Inflammatory macrophage (primary cell): ENCODE measurements around the gene ABI3BP.

Experiments used
- DNase-seq, 2 donors: peaks; one replicate each; pipeline ENCODE4 v3.0.0-alpha.2; 2020 to 2022

The ABI3BP gene

DNA sequence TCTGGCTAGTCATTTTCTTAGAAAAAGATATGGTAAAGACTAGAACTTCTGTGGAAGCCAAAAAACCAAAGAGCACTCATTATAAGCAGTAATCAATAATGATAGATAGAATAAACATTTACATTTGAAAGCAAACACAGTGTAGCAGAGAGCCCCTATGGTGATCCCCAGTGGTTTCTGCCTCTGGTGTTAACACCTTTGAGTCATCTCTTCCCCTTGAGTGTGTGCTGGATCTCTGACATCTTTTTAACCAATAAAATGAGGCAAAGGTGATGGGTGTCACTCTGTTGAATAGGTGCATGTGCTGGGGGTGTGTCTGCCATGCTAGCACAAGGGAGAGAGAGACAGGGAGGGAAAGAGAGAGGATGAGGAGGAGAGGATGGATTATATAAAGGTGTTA lies 162.3 kb downstream of the ABI3BP start:
- no peak for DNase-seq

DNA sequence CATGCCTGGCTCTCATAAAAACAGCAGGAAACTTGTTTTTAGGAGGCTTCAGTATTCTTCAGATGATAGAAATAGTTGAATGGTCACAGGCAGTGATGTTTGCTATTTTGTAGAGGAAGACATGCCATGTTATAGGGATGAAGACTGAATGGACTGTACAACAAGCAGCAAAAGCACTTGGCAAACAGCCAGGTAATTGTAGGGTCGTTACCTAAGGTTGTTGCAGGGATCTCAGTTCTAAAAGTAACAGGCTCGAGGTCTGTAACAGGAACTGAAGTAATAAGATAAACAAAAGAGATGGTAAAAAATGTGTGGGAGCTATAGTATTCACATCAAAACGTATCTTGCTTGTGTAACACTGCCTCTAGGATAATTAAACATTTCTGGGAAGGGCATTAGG lies 167.6 kb downstream of the ABI3BP start:
- no peak for DNase-seq

DNA sequence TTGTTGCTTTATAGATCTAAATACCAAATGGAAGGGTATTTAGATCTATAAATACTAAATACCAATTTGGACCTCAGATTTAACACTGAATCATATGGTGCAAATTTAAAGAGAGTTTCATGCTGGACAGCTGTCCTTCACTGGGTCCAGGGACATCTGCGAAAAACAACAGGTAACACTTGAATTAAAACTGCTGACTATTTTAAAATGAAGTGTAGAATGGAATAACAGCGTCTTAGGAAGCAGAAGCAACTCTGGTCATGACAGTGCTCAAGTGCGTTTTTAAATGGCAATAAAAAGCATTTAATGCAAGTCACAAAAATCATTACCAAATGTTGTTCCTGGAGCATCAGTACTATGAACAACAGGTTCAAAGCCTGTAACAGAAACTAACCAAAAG lies 177.6 kb downstream of the ABI3BP start:
- no peak for DNase-seq

DNA sequence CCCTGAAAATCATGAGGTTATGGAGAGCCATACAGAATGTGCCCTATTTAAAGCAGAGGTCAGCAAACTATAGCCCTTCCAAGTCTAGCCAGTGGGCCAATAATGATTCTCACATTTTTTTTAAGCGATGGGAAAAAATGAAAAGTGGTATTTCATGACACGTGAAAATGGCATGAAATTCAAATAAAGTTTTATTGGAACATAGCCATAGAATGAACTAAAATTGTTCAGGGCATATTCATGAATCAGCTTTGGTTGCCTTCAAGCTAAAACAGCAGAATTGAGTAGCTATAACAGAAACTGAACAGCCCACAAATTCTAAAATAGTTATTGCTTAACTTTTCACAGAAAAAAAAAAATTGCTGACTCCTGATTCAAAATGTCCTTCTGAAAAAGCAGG lies 179.4 kb downstream of the ABI3BP start:
- DNase-seq: no peak

DNA sequence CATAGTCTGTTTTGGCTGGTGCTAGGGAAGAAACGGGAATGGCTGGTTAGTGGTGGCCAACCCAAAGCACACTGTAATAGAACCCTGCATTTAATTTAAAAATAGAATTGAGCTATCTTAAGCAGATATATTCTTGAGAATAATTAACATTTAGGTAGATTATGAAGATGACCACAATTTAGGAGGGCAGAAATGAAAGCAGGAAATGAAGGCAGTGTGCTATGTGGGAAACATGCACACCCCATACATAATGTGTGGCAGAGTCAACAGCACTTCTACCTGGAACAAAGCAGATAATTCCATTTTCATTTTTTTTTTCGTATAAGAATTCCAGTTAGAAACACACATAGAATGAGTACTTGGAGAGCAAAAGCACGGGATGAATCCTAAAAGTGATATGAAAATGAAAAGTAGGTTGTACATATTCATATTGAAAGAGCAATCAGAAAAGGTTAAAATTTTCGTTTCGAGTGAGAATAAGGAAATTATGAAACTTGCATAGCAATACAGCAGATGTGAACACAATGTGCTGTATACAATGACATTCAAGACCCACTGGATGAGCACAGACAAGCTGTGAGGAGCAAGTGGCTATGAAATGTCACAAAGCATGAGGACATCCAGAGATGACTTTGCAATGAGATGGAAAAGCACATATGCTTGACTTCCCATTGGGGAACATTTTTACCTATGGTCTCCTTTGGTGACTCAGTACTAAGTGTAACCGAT lies 181.3 kb downstream of the ABI3BP start:
- DNase-seq: no peak

DNA sequence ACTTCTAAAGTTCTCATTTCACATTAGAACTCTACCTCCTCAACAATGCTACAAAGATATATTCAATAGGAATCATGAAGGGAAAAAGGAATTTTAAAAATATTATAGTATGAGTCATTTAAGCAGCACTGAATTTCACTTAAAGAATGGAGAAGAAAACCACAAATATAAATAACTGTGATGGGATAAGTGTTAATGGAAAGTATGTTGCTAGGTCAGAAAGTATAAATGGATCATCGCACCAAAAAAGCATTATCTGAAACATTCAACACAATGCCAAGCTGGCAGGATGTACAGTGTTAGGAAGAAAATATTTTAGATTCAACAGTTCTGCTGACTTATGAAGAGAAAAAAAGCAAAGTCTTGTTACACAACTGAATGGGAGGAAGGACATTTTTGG lies 182.6 kb downstream of the ABI3BP start:
- no peak for DNase-seq

DNA sequence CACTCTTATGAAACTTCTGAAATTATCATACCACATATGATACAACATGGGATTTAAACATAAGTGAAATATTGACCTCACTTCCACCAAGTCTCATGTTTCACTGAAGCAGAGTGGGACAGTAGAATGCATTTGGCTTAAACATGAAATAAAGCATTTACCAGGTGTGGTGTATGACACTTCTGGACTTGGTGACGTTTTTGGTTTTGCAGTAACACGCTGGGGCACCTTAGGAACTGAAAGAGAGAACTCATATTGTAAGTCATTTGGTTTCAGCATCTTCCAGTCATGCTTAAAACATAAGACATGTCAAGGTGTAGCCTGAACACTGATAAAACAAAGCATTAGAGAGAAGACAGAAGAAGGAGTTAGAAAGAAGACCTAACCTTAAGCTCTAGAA lies 188.6 kb downstream of the ABI3BP start:
- DNase-seq: no peak

DNA sequence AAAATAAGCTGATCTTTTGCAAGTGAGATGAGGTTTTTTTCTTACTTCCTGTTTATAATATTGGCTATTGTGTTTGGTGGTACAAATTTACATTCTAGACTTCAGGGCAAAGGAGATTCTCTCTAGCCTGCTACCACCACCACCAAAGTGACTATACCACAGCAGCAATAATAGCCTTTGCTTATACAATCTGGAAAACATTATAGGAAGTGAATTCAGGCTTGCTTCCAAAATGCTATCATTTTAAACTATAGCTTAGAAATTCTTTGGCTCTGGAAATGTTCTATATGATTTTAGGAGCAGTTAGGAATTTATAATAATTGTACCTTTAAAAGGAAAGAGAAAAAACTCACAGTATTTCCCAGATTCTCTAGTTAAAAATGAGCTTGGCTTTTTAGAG lies 189.5 kb downstream of the ABI3BP start:
- DNase-seq: no peak

DNA sequence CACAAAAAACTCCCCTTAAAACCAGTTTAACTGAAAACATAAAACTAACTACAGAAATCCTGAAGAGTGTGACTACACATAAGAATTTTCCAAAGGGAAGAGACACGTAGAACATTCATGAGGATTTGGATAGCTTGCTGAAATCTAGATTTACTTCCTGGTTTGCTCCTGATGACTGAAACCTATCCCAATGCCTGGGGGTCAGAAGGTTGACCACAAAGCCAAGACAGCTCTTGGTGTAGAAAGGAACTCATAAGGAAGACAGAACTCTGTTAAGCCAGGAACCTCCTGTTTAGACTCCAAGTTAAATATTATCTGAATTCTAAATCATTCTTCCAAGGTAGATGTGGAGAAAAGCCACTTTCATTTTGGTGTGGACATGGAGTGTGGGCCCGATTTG lies 191.1 kb downstream of the ABI3BP start:
- no peak for DNase-seq

DNA sequence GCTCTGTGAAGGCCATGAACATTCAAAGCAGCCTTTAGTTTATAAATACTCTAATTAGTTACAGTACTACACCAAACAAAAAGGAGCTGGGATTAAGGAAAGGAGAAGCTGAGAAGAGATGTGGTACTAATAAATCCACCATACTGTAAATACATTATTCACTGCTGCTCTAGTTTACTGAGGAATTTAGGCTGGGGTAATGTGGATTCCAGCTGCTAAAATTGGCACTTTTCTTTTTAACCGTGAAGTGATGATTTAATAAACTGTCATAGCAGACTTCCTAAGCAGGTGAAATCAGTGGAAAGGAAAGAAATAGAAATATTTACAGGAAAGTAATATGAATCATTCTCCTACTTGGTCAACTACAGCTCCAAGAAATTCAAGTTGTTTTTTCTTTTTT lies 195.2 kb downstream of the ABI3BP start:
- no peak for DNase-seq

DNA sequence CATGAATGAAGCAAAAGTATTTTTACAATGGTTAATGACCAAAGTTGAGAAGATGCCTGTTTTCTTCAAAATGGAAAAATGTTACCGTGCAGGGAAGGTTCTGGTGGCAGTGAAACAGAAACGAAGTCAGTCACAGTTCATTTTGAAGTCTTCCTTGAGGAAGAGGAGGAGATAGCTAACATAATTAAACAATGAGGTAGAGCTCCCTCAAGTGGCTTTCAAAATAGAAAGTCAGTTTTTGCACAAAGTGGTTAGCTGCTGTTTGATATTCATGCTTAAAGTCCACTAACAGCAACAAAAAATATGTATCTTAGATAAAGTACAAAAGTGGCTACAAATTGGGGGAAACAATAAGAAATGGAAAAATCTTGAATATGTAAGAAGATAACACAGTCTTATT lies 196.7 kb downstream of the ABI3BP start:
- peak in 1 of 2 donors; percentile 19 for DNase-seq

DNA sequence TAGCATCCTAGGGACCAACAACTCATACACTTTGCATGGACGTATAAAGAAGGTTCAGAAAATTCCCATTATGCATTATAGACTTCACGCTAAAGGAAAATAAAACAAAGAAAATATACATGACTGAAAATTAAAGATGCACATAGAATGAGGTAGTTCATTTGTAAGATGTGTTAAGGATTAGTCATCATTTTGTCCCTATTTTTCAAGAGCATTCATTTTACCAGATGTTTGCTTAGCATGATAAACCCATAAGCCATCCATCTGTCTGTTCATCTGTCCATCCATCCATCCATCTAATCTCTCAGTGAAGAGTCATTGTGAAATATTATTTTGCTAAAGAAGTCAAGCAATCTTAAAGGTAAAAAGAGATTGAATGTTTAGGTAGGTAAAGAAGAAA lies 203.6 kb downstream of the ABI3BP start:
- DNase-seq: no peak

DNA sequence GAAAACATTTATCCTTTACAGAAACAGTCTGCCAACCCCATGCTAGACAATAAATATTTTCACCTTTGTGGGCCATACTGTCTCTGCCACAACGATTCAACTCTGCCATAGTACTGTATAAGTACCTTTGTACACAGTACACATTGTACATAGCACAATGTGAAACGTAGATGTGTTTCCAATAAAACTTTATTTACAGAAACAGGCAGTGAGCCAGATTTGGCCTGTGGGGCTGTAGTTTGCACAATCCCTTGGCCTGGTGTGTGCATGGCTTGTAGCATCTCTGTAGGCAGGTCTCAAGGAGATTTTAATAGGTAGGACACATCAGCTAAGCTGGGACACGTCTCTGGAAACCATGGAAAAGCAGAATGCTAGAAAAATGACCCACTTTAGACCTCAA lies 209.6 kb downstream of the ABI3BP start:
- DNase-seq: no peak

DNA sequence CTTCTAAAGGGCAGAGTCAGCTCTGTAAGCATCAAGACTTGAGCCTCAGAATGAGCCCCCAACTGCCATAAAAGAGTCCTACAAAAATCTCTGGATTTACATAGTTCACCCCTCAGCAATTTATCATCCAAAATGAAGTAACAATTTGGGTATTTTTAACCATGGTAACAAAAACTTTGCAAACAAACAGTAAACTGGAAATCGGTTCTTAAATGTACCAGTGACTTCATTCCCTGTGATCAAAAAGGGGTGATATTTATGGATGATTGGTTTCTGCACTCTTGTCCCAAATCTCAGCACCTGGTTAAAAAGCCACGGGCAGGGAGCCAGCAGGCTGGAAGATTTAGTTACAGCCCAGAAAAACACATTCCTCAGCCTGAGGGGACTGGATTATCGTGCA lies 210.3 kb downstream of the ABI3BP start:
- DNase-seq: no peak

DNA sequence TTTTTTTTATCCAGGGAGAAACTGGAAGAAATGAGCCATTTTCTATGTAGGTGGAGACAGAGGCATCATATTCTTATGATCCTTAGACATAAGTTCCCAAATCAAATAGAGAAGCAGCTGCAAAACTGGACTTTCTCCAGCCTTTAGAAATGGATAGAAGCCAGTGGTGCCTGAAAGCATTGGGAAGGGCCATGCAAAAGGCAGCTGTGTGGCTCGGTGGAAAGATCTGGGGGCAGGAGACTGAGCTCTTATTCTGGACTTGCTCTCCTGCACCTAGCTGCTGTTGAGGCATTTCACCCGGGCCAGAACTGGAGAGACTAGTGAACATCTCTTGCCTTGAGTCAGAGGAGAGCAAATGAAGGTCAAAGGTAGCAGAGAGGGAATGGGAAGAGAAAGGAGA lies 210.9 kb downstream of the ABI3BP start:
- DNase-seq: no peak

DNA sequence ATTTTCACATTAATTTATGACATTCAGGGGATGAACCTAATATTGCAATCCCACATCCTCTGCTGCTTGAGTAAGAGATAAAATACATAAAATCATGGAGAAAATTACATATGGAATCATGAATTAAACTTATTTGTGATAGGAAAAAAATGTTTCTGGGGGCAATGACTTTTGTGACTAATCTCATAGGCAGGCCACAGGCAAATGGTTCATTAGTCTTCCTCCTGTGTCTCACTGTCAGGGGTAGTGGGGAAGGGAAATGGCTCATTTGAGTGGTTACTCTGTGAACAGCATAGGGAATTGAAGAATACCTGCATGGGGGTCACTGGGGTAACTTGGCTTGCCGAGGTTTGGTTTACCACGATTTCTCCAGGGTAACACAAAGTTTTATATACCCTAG lies 211.9 kb downstream of the ABI3BP start:
- no peak for DNase-seq

DNA sequence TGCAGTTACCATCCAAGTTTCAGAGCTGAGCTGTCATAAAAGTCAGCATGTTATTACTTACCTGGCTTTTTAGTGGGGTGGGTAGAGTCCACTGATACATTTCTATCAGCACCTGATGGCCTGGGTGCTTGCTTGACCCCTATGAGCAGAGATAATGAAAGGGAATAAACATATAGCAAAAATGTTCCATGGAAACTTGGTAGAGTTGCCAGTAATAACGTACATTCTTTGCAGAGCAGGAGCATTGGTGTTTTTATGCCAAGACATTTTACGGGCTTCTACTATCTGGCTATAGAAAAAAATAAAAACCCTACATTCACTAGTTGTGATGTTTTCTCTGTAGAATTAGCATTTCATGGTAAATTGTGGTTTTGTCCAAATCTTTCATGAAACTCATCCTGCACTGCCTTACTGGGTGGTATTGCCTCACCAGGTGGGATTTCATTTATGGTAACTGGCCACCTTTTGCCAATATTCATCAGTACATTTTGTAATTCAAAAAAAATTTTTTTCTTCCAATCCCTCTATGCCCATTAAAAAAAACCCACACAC lies 213.1 kb downstream of the ABI3BP start:
- no peak for DNase-seq

DNA sequence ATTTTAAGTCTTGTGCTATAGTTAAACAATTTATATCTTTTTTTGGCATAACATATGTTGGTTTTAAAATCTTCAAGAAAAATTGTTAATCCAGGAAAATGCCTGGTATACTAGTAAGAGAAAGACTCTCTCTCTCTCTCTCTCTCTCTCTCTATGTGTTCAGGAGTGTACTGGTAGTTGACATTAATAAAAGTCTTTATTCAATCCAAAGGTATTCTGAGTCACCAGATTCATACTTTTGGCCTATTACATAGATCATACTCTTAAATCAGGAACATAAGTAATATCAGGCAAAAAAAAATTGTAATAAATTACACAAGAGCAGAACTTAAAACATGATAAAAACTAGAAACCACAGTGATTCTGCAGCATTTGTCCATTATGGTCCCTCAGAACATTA lies 213.7 kb downstream of the ABI3BP start:
- no peak for DNase-seq

DNA sequence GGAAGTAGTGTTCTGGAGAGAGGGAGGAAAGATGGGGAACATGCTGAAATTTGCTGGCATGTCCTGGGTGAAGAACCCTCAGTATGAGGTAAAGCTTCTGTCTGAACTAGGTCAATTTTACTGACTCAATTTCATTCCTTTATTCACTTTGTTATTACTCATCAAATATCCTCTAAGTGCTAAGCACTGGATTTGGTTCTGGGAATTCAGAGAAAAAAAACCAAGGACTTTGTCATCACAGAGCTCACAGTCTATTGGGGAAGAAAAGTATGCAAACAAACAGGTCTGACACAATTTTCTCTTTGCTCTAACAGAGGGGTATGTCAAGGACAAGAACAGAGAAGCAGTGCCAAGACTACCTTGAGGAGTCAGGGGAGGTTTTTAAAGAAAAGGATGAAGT lies 215.9 kb downstream of the ABI3BP start:
- DNase-seq: no peak

DNA sequence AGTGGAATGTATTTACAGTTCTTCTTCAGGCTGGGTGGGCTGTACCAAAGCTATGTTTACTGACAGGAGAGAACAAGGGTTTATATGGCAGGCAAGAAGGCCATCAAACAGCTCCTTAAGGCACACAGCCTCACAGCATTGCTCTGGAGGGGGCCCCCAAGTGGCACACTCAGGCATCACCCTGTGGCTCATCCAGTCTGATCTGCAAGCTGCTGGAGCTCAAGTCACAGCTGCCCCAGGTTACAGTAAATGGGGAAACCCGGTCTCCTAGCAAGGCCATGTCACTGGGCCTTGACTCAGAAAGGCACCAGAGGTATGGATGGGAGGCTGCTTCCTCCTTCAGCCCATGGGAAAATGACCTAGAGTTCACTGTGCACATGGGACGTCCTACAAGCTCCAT lies 216.5 kb downstream of the ABI3BP start:
- no peak for DNase-seq

DNA sequence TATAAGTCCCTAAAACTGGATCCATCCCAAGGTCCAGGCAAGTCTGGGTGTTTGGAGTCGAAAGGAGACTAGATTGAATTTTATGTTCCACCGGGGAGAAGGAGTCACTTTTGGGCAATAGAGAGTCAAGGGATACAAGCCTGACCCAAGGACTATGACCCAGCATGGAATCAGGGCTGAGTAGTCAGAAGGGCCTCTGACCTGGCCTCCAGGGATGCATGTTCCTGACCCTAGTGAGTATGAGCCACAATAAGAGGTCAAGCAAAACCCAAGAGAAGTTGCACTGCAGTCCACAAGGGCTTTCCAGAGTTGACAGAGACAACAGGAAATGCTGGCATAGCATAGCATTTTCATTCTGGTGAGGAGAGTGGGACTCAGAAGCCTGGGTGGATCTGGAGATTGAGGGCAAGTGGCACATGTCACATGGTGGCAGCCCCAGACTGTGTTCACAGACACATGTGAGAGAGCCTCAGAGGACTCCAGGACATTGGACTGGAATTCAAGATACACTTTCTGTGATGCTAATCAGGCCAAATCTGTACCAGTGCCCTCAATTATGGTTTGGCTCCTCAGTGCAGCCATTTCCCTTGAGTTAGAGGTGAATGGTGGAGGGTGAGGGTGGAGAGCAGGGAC lies 217.0 kb downstream of the ABI3BP start:
- DNase-seq: no peak

DNA sequence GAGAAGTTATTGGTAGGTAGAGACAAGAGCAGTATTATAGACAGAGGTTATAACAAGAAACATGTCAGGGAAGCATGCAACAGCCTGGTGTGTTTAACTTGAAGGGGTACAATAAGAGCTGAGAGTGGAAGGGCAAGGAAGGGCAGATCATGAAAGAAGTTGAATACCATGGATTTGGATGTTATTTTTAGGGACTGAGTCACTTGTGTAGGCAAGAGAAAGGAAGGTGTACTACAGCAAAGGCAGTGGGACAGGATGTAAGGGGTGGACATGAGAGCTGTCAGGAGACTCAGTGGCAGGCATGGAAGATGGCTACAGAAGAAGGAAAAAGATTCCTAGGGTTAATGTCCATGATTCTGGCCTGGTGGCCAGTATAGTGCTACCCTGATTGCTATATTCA lies 217.6 kb downstream of the ABI3BP start:
- no peak for DNase-seq

DNA sequence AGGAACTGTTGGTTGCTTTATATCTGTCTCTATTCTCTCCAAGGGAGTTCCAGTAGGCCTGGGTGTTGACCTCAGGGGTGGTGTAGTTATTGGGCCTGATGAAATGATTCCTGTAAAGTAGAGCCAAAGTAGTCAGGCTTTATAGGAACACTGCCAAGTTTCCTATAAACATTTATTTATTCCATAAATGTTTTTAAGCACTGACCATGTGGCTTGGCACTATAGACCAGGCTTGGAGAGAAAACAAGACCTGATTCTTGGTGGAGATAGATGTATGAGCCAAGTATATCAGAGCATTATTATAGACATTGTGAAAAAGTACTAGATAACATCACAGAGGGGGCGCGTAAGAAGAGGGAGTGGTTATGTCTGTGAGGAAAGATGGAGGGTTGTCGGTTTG lies 218.0 kb downstream of the ABI3BP start:
- DNase-seq: no peak

DNA sequence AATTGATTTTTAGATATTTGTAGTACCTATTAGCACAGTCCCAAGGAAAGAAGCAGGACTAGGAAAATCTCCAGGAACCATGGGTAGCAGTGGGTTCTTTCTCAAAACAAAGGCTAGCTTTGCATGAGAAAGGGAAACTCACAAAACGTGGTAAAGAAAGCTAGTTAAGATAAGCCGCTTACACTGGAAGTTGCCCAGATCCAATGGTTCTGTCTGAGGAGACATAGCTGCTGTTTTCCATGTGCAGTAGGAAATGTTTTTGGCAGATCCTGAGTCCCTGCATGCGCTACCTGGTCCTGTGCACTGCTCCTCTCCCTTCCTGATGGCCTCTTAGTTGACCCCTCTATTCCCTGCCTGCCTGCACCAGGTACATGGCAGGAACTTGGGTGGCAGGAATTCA lies 223.5 kb downstream of the ABI3BP start:
- DNase-seq: no peak

DNA sequence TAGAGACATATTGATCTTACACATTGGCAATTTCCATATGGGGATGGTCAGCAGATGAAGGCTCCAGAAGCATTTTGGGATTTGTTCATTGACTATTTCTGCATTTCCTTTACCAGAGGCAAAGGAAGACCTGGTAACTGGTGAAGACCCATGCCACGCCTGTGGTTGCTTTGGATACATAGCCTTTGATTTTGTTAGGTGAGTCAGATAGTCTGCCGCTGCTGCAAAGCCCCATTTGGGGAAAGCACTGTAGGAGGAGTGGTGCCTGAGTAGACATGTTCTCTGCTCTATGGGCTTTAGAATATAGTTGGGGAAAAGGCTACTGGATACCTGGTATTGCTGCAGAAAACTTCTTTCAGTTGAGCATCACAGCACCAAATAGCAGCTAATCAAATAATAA lies 227.2 kb downstream of the ABI3BP start:
- DNase-seq: no peak
